ENCODE data around the gene PRRX1. TPM values are rescaled to one million over a fixed set of nuclear protein-coding genes. Genes with fewer than 3 reads are reported as not detected.

The PRRX1 gene
- total RNA-seq, 1 experiment from 2014 or later, result 4.5 TPM

- BruUV-seq (replicated peaks), result no TSS peak
- H3K9me3 ChIP-seq (ENCODE audit: low read depth, low read length, poor library complexity, severe bottlenecking), result no peaks in the 10 kb centered on the region
- no peak for TF ChIP-seq CTCF (conservative IDR thresholded peaks at IDR 0.05; ENCODE audit: low read depth, low read length)
- no peak for TF ChIP-seq EZH2 (IDR thresholded peaks at IDR 0.05; ENCODE audit: borderline replicate concordance, low read depth, low read length, poor library complexity, severe bottlenecking)
- intact Hi-C loops (cut with micrococcal nuclease; ENCODE audit: unreplicated experiment), result no loop called here
- H3K4me3 ChIP-seq (ENCODE audit: low read depth, low read length, poor library complexity, severe bottlenecking), result no peak overlapping the region
- peaks cover 8% of the 10 kb centered on the region for H3K4me1 ChIP-seq (ENCODE audit: insufficient read depth, low read length, poor library complexity, severe bottlenecking)
- H3K27me3 ChIP-seq (replicated peaks; ENCODE audit: insufficient read depth, low read depth, low read length, poor library complexity), result no peaks in the 10 kb centered on the region
- H3K36me3 ChIP-seq (ENCODE audit: insufficient read depth, low read length, poor library complexity, severe bottlenecking), result no peaks in the 10 kb centered on the region
- CTCF ChIA-PET, result no interaction called here
- POLR2A ChIA-PET (ENCODE audit: low non-redundant PET), result no interaction called here
- peak; percentile 71 for DNase-seq (ENCODE audit: low spot score)
- no peak overlapping the region for H3K27ac ChIP-seq (ENCODE audit: low read depth, low read length, poor library complexity, severe bottlenecking)
Measured at GRCh38 chr1:170619241-170620028, 44.5 kb upstream of the PRRX1 start.

- ChIA-PET CTCF (no interaction called here), POLR2A (ENCODE audit: low non-redundant PET) (no interaction called here)
- no peak for TF ChIP-seq EZH2 (IDR thresholded peaks at IDR 0.05; ENCODE audit: borderline replicate concordance, low read depth, low read length, poor library complexity, severe bottlenecking)
- H3K36me3 ChIP-seq (ENCODE audit: insufficient read depth, low read length, poor library complexity, severe bottlenecking), result no peaks in the 10 kb centered on the region
- H3K4me3 ChIP-seq (ENCODE audit: low read depth, low read length, poor library complexity, severe bottlenecking), result no peak overlapping the region
- DNase-seq (ENCODE audit: low spot score), result no peak
- no peaks in the 10 kb centered on the region for H3K9me3 ChIP-seq (ENCODE audit: low read depth, low read length, poor library complexity, severe bottlenecking)
- no peak overlapping the region for H3K27ac ChIP-seq (ENCODE audit: low read depth, low read length, poor library complexity, severe bottlenecking)
- peaks cover 8% of the 10 kb centered on the region for H3K4me1 ChIP-seq (ENCODE audit: insufficient read depth, low read length, poor library complexity, severe bottlenecking)
- H3K27me3 ChIP-seq (replicated peaks; ENCODE audit: insufficient read depth, low read depth, low read length, poor library complexity), result no peaks in the 10 kb centered on the region
- no TSS peak for BruUV-seq (replicated peaks)
- intact Hi-C loops (cut with micrococcal nuclease; ENCODE audit: unreplicated experiment), result no loop called here
Measured at GRCh38 chr1:170620164-170620563, 43.8 kb upstream of the PRRX1 start.

- POLR2A ChIA-PET (ENCODE audit: low non-redundant PET), result no interaction called here
- H3K27ac ChIP-seq (ENCODE audit: low read depth, low read length, poor library complexity, severe bottlenecking), result no peak overlapping the region
- DNase-seq (ENCODE audit: low spot score), result peak; percentile 10
- no peaks in the 10 kb centered on the region for H3K36me3 ChIP-seq (ENCODE audit: insufficient read depth, low read length, poor library complexity, severe bottlenecking)
- no peak overlapping the region for H3K4me3 ChIP-seq (ENCODE audit: low read depth, low read length, poor library complexity, severe bottlenecking)
- no peaks in the 10 kb centered on the region for H3K9me3 ChIP-seq (ENCODE audit: low read depth, low read length, poor library complexity, severe bottlenecking)
- TF ChIP-seq CTCF (conservative IDR thresholded peaks at IDR 0.05; ENCODE audit: low read depth, low read length) (no peak), EZH2 (IDR thresholded peaks at IDR 0.05; ENCODE audit: borderline replicate concordance, low read depth, low read length, poor library complexity, severe bottlenecking) (no peak)
- intact Hi-C loops (cut with micrococcal nuclease; ENCODE audit: unreplicated experiment), result no loop called here
- BruUV-seq (replicated peaks), result no TSS peak
- CTCF ChIA-PET, result no interaction called here
- peaks cover 8% of the 10 kb centered on the region for H3K4me1 ChIP-seq (ENCODE audit: insufficient read depth, low read length, poor library complexity, severe bottlenecking)
- H3K27me3 ChIP-seq (replicated peaks; ENCODE audit: insufficient read depth, low read depth, low read length, poor library complexity), result no peaks in the 10 kb centered on the region
Measured at GRCh38 chr1:170623171-170623570, 40.8 kb upstream of the PRRX1 start.

- Histone ChIP-seq H3K36me3 (ENCODE audit: insufficient read depth, low read length, poor library complexity, severe bottlenecking) (no peaks in the 10 kb centered on the region), H3K9me3 (ENCODE audit: low read depth, low read length, poor library complexity, severe bottlenecking) (no peaks in the 10 kb centered on the region), H3K4me3 (ENCODE audit: low read depth, low read length, poor library complexity, severe bottlenecking) (no peak overlapping the region), H3K27ac (ENCODE audit: low read depth, low read length, poor library complexity, severe bottlenecking) (no peak overlapping the region), H3K4me1 (ENCODE audit: insufficient read depth, low read length, poor library complexity, severe bottlenecking) (peaks cover 6% of the 10 kb centered on the region), H3K27me3 (replicated peaks; ENCODE audit: insufficient read depth, low read depth, low read length, poor library complexity) (no peaks in the 10 kb centered on the region)
- no TSS peak for BruUV-seq (replicated peaks)
- intact Hi-C loops (cut with micrococcal nuclease; ENCODE audit: unreplicated experiment), result no loop called here
- DNase-seq (ENCODE audit: low spot score), result no peak
- TF ChIP-seq EZH2 (IDR thresholded peaks at IDR 0.05; ENCODE audit: borderline replicate concordance, low read depth, low read length, poor library complexity, severe bottlenecking) (no peak), CTCF (conservative IDR thresholded peaks at IDR 0.05; ENCODE audit: low read depth, low read length) (no peak)
- ChIA-PET CTCF (no interaction called here), POLR2A (ENCODE audit: low non-redundant PET) (no interaction called here)
Measured at GRCh38 chr1:170624146-170624545, 39.8 kb upstream of the PRRX1 start.
